ENCODE results near the gene ZBTB46. TPM values are rescaled to one million over a fixed set of nuclear protein-coding genes. Genes with fewer than 3 reads are reported as not detected.

Gene ZBTB46
- polyA plus RNA-seq, 3 donors = 0.07 to 2.3 (median 0.37) TPM

- intact Hi-C loops (cut with micrococcal nuclease) = no loop called here
- Histone ChIP-seq H3K27ac (ENCODE audit: low read depth in 1 of 2, low read length in 2 of 2) (no peak overlapping the region), H3K79me2 (ENCODE audit: insufficient read depth, low read length) (no peaks in the 10 kb centered on the region), H3K4me3 (replicated peaks in 1 of 3; ENCODE audit: low read depth in 2 of 3, low read length in 3 of 3) (no peak overlapping the region), H2AFZ (ENCODE audit: insufficient read depth, low read depth, low read length, poor library complexity, severe bottlenecking) (no peak overlapping the region), H3K9me3 (replicated peaks in 1 of 2; ENCODE audit: control insufficient read depth in 1 of 2, insufficient read depth in 1 of 2, low read length in 2 of 2) (no peaks in the 10 kb centered on the region), H3K36me3 (replicated peaks in 1 of 2; ENCODE audit: control insufficient read depth in 1 of 2, insufficient read depth in 2 of 2, low read length in 2 of 2) (no peaks in the 10 kb centered on the region), H3K27me3 (ENCODE audit: control insufficient read depth in 2 of 2, insufficient read depth in 2 of 2, low read length in 2 of 2) (no peaks in the 10 kb centered on the region), H3K4me2 (replicated peaks; ENCODE audit: extremely low read depth, low read length, poor library complexity, severe bottlenecking) (no peak overlapping the region), H3K9ac (ENCODE audit: insufficient read depth, low read length, poor library complexity, severe bottlenecking) (no peak overlapping the region), H3K4me1 (ENCODE audit: control insufficient read depth in 1 of 2, insufficient read depth in 2 of 2, low read length in 2 of 2) (peaks cover 0 to under 1% of the 10 kb centered on the region in 2 donors), H4K20me1 (ENCODE audit: insufficient read depth, low read length) (peaks cover 3% of the 10 kb centered on the region)
- TF ChIP-seq CTCF (IDR thresholded peaks at IDR 0.05) = no peak
- H3K4me1 Mint-ChIP-seq = no peaks in the 10 kb centered on the region
- no peak overlapping the region for H3K4me3 Mint-ChIP-seq
- peaks cover 0 to 2% (median 0%) of the 10 kb centered on the region in 7 donors for H3K9me3 Mint-ChIP-seq
- H3K36me3 Mint-ChIP-seq = no peaks in the 10 kb centered on the region
- H3K27me3 Mint-ChIP-seq (ENCODE audit: low read depth in 3 of 3) = peaks cover 1 to 4% (median 2%) of the 10 kb centered on the region in 3 donors
- DNase-seq = no peak
- WGBS (ENCODE audit: insufficient coverage) = 96% methylated on average over 14 of the region's 14 CpGs
- H3K27ac Mint-ChIP-seq = no peak overlapping the region
Measured at GRCh38 chr20:63781181-63781580, 49.9 kb downstream of the ZBTB46 start.

GRCh38 chr20:63778857-63779256 lies 52.2 kb downstream of the ZBTB46 start:
- Histone ChIP-seq H3K4me3 (replicated peaks in 1 of 3; ENCODE audit: low read depth in 2 of 3, low read length in 3 of 3) (no peak overlapping the region), H3K36me3 (replicated peaks in 1 of 2; ENCODE audit: control insufficient read depth in 1 of 2, insufficient read depth in 2 of 2, low read length in 2 of 2) (no peaks in the 10 kb centered on the region), H3K27ac (ENCODE audit: low read depth in 1 of 2, low read length in 2 of 2) (no peak overlapping the region), H3K9me3 (replicated peaks in 1 of 2; ENCODE audit: control insufficient read depth in 1 of 2, insufficient read depth in 1 of 2, low read length in 2 of 2) (no peaks in the 10 kb centered on the region), H2AFZ (ENCODE audit: insufficient read depth, low read depth, low read length, poor library complexity, severe bottlenecking) (no peak overlapping the region), H3K27me3 (ENCODE audit: control insufficient read depth in 2 of 2, insufficient read depth in 2 of 2, low read length in 2 of 2) (no peaks in the 10 kb centered on the region), H3K79me2 (ENCODE audit: insufficient read depth, low read length) (no peaks in the 10 kb centered on the region), H3K4me2 (replicated peaks; ENCODE audit: extremely low read depth, low read length, poor library complexity, severe bottlenecking) (no peak overlapping the region), H4K20me1 (ENCODE audit: insufficient read depth, low read length) (peaks cover 3% of the 10 kb centered on the region), H3K9ac (ENCODE audit: insufficient read depth, low read length, poor library complexity, severe bottlenecking) (no peak overlapping the region), H3K4me1 (ENCODE audit: control insufficient read depth in 1 of 2, insufficient read depth in 2 of 2, low read length in 2 of 2) (no peaks in the 10 kb centered on the region)
- DNase-seq = no peak
- Mint-ChIP-seq H3K4me3 (no peak overlapping the region), H3K27ac (no peak overlapping the region), H3K36me3 (no peaks in the 10 kb centered on the region), H3K4me1 (no peaks in the 10 kb centered on the region), H3K27me3 (ENCODE audit: low read depth in 3 of 3) (peaks cover 7 to 17% (median 13%) of the 10 kb centered on the region in 3 donors), H3K9me3 (peaks cover 0 to 2% (median 0%) of the 10 kb centered on the region in 7 donors)
- intact Hi-C loops (cut with micrococcal nuclease) = no loop called here
- TF ChIP-seq CTCF (IDR thresholded peaks at IDR 0.05) = no peak
- WGBS (ENCODE audit: insufficient coverage) = no CpG with 5 or more reads among the region's 9 CpGs
